Adrenal gland (tissue), 12 donors: ENCODE results near the gene SPAG16. TPM values are rescaled to one million over a fixed set of nuclear protein-coding genes. Genes with fewer than 3 reads are reported as not detected.

ENCODE experiments used
- DNase-seq, 7 donors: peaks; one replicate each; pipeline ENCODE4 v3.0.0-alpha.2; 2019 to 2020
- H3K27ac ChIP-seq, 5 donors: fragments of 200-600 bp; sonication (generic) in 4 of 5; 1 replicate in 3 of 5; 2 replicates in 2 of 5; pipeline versions ENCODE4 v1.5.1 to v1.8.0; 2016 to 2020; ENCODE audit warnings: mild to moderate bottlenecking in 1 of 5
- H3K27me3 ChIP-seq: fragments of 200-600 bp; 2 replicates; pipeline ENCODE4 v1.8.0; 2021
- H3K36me3 ChIP-seq, 2 donors: fragments of 200-600 bp; replicated peaks in 1 of 2; 1 replicate in 1 of 2; 2 replicates in 1 of 2; pipeline versions ENCODE4 v1.5.1 to v1.8.0; 2018 to 2022
- H3K4me1 ChIP-seq, 2 donors: fragments of 200-600 bp; replicated peaks in 1 of 2; 1 replicate in 1 of 2; 2 replicates in 1 of 2; pipeline versions ENCODE4 v1.5.1 to v1.8.0; 2018 to 2021
- H3K4me3 ChIP-seq, 4 donors: fragments of 200-600 bp; sonication (generic) in 3 of 4; one replicate each; pipeline ENCODE4 v1.5.1; 2016 to 2018
- H3K9me3 ChIP-seq, 3 donors: fragments of 200-600 bp; sonication (generic) in 1 of 3; replicated peaks in 1 of 3; 1 replicate in 2 of 3; 2 replicates in 1 of 3; pipeline versions ENCODE4 v1.5.1 to v1.8.0; 2016 to 2021
- POLR2A ChIP-seq, 2 donors: fragments of 450-650 bp; IDR thresholded peaks; one replicate each; pipeline ENCODE4 v1.6.1; 2017; ENCODE audit warnings: antibody characterized with exemption in 2 of 2, mild to moderate bottlenecking in 2 of 2, moderate library complexity in 1 of 2
- WGBS, 4 donors: extraction: QIAGEN DNeasy Blood & Tissue Kit in 2 of 4; methylation state at CpG; one replicate each; pipeline versions ENCODE4 v1.1.5 to v1.1.7; 2013 to 2017; 5-methylcytosine and 5-hydroxymethylcytosine counted together
- intact Hi-C, 2 donors: fragments of 100-400 bp; cut with DNase I; formaldehyde crosslinking; loops; one replicate each; pipeline versions ENCODE4 v1.14.1 to v1.15.0; 2022 to 2023
- polyA plus RNA-seq, 3 donors: library from polyadenylated mRNA; stranded (reverse); fragments of 200-250 nt in 2 of 3; fragments of 350-450 nt in 1 of 3; fragmentation: Illumina TruSeq in 1 of 3; extraction: RNeasy Lipid Tissue Mini Kit (QIAGEN cat#74804) in 1 of 3; gene quantifications; one replicate each; pipeline ENCODE4 v1.2.3, GENCODE V29; 2013 to 2014
- total RNA-seq, 9 donors: library from RNA; depleted of rRNA in 4 of 9; stranded (reverse); fragments of >200 nt in 4 of 9; fragments of 120-200 nt in 1 of 9; fragmentation: NEBNext Ultra II Directional in 1 of 9; extraction: Animal tissue kit (Norgen Biotek cat#: 25700) in 1 of 9; gene quantifications; one replicate each; pipeline versions ENCODE4 v1.1.0 to v1.2.4, GENCODE V29; 2013 to 2023
- TF ChIP-seq, protein P1 (sequence below), 6 experiments: fragments of 450-650 bp in 4 of 6; fragments of 200-600 bp in 2 of 6; sonication (generic) in 1 of 6; IDR thresholded peaks; 1 replicate in 5 of 6; 2 replicates in 1 of 6; pipeline versions ENCODE4 v1.5.1 to v1.8.0; 2016 to 2021; ENCODE audit warnings: antibody characterized with exemption in 6 of 6, mild to moderate bottlenecking in 2 of 6, moderate library complexity in 1 of 6
- donor health status: healthy with polysubstance abuse.
- donor health status: Bipolar disorder and iron deficiency.
- donor health status: DM: yes; HTN: yes; CAD: no.
- donor health status: DM: no; HTN: no; CAD: no.
- donor health status: DM: no; HTN: no; CAD: no.
- donor health status: DM: yes; HTN: yes; CAD: no.

The SPAG16 gene
- total and polyA plus RNA-seq, 12 donors = 12.4 to 45.3 (median 21.8) TPM

DNA sequence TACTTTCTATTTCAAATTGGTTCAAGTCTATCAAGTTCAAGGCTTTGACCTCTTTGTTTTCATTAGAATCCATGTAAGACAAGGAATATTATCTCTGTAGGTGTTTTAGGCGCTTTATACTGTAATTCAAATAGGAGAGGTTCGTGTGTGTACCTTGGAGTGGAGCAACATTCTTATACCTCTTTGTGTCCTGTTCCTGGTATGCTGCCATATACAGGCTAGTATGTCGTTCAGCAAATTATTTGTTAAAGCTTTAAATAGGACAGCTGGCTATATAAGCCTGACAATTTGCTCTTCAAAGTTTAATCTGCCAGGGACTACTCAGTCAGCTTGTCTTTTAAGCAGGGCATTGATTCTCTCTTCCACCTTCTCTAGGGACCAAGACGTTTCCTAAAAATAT, 31.1 kb upstream of the SPAG16 start:
- DNase-seq = no peak
- Histone ChIP-seq H3K27ac (no peak overlapping the region), H3K9me3 (no peaks in the 10 kb centered on the region), H3K27me3 (no peaks in the 10 kb centered on the region), H3K4me1 (no peaks in the 10 kb centered on the region), H3K36me3 (no peaks in the 10 kb centered on the region), H3K4me3 (no peak overlapping the region)
- TF ChIP-seq, protein P1, sequence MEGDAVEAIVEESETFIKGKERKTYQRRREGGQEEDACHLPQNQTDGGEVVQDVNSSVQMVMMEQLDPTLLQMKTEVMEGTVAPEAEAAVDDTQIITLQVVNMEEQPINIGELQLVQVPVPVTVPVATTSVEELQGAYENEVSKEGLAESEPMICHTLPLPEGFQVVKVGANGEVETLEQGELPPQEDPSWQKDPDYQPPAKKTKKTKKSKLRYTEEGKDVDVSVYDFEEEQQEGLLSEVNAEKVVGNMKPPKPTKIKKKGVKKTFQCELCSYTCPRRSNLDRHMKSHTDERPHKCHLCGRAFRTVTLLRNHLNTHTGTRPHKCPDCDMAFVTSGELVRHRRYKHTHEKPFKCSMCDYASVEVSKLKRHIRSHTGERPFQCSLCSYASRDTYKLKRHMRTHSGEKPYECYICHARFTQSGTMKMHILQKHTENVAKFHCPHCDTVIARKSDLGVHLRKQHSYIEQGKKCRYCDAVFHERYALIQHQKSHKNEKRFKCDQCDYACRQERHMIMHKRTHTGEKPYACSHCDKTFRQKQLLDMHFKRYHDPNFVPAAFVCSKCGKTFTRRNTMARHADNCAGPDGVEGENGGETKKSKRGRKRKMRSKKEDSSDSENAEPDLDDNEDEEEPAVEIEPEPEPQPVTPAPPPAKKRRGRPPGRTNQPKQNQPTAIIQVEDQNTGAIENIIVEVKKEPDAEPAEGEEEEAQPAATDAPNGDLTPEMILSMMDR (IDR thresholded peaks at IDR 0.05) = no peak
- TF ChIP-seq POLR2A (IDR thresholded peaks at IDR 0.05) = no peak
- 51 to 61% (median 57%) methylated on average over 4 of the region's 4 CpGs for WGBS, 4 donors
- intact Hi-C loops = no loop called here

DNA sequence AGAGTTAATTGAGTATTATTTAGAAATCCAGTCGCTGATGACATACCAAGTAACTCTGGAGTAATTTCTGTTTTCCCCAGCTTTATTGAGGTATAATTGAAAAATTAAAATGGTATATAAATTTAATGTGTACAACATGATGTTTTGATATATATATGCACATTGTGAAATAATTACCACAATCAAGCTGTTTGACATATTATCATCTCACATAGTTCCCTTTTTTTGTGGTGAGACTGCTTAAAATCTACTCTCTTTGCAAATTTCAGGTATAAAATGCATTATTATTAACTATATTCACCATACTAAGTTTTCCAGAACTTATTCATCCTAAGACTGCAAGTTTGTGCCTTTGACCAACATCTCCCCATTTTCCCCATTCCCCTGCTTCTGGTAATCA, 25.0 kb upstream of the SPAG16 start:
- no peaks in the 10 kb centered on the region for H3K27me3 ChIP-seq
- H3K27ac ChIP-seq = no peak overlapping the region
- no peaks in the 10 kb centered on the region for H3K9me3 ChIP-seq
- DNase-seq = no peak
- H3K4me1 ChIP-seq = no peaks in the 10 kb centered on the region
- TF ChIP-seq, protein P1 (IDR thresholded peaks at IDR 0.05) = no peak
- no peak for TF ChIP-seq POLR2A (IDR thresholded peaks at IDR 0.05)
- intact Hi-C loops = no loop called here
- H3K4me3 ChIP-seq = no peak overlapping the region
- WGBS, 4 donors = 81 to 84% (median 83%) methylated on average over 1 of the region's 1 CpG
- no peaks in the 10 kb centered on the region for H3K36me3 ChIP-seq

GRCh38 chr2:213261237-213261636, 23.0 kb upstream of the SPAG16 start:
- H3K27ac ChIP-seq = no peak overlapping the region
- no peaks in the 10 kb centered on the region for H3K4me1 ChIP-seq
- H3K27me3 ChIP-seq = no peaks in the 10 kb centered on the region
- H3K9me3 ChIP-seq = no peaks in the 10 kb centered on the region
- no peak overlapping the region for H3K4me3 ChIP-seq
- TF ChIP-seq, protein P1 (IDR thresholded peaks at IDR 0.05) = no peak
- no peak for TF ChIP-seq POLR2A (IDR thresholded peaks at IDR 0.05)
- no peaks in the 10 kb centered on the region for H3K36me3 ChIP-seq
- 82 to 97% (median 90%) methylated on average over 1 of the region's 1 CpG for whole genome bisulfite sequencing, 4 donors
- no peak for DNase-seq
- intact Hi-C loops = no loop called here

- peak in 3 of 7 donors; percentile 10 to 28 (median 15) for DNase-seq
- no peak overlapping the region for H3K27ac ChIP-seq
- no peaks in the 10 kb centered on the region for H3K27me3 ChIP-seq
- 38 to 51% (median 44%) methylated on average over 6 of the region's 6 CpGs for WGBS, 4 donors
- intact Hi-C loops = no loop called here
- no peaks in the 10 kb centered on the region for H3K4me1 ChIP-seq
- H3K4me3 ChIP-seq = no peak overlapping the region
- H3K36me3 ChIP-seq = no peaks in the 10 kb centered on the region
- H3K9me3 ChIP-seq = no peaks in the 10 kb centered on the region
- TF ChIP-seq, protein P1 (IDR thresholded peaks at IDR 0.05) = no peak
- no peak for TF ChIP-seq POLR2A (IDR thresholded peaks at IDR 0.05)
Observed at GRCh38 chr2:213261715-213262114, 22.5 kb upstream of the SPAG16 start.
